Esophagus muscularis mucosa (tissue), 4 donors: ENCODE results near the gene STK10. TPM values are rescaled to one million over a fixed set of nuclear protein-coding genes. Genes with fewer than 3 reads are reported as not detected.
"Not testable (repeated sequence)": the region's sequence is repeated elsewhere in the genome, so short reads cannot be mapped to it uniquely, and the experiment has no call there.

Source experiments
- DNase-seq: peaks from one replicate; pipeline ENCODE4 v3.0.0-alpha.2; 2017; ENCODE audit errors: extremely low spot score
- H3K27ac ChIP-seq, 4 donors: fragments of 200-600 bp; sonication (generic); replicated peaks in 1 of 4; 1 replicate in 3 of 4; 2 replicates in 1 of 4; pipeline ENCODE4 v1.5.1; 2016 to 2019; ENCODE audit warnings: mild to moderate bottlenecking in 1 of 4
- H3K27me3 ChIP-seq, 4 donors: fragments of 200-600 bp; sonication (generic); one replicate each; pipeline versions ENCODE4 v1.5.1 to v1.6.0; 2016 to 2019
- H3K36me3 ChIP-seq, 4 donors: fragments of 200-600 bp; sonication (generic); one replicate each; pipeline ENCODE4 v1.5.1; 2016 to 2019
- H3K4me1 ChIP-seq, 4 donors: fragments of 200-600 bp; sonication (generic); one replicate each; pipeline ENCODE4 v1.5.1; 2016 to 2019
- H3K4me3 ChIP-seq, 4 donors: fragments of 200-600 bp; sonication (generic); 1 replicate in 2 of 4; 2 replicates in 2 of 4; pipeline ENCODE4 v1.5.1; 2016 to 2019; ENCODE audit warnings: mild to moderate bottlenecking in 4 of 4, moderate library complexity in 1 of 4
- H3K9me3 ChIP-seq, 4 donors: fragments of 200-600 bp; sonication (generic); 1 replicate in 3 of 4; 2 replicates in 1 of 4; pipeline ENCODE4 v1.5.1; 2016 to 2019
- EP300 ChIP-seq: sonication (generic); formaldehyde crosslinking; IDR thresholded peaks from one replicate; pipeline ENCODE4 v1.6.1; 2017; ENCODE audit warnings: antibody characterized with exemption
- POLR2A ChIP-seq: fragments of 450-650 bp; IDR thresholded peaks from one replicate; pipeline ENCODE4 v1.6.1; 2017; ENCODE audit warnings: antibody characterized with exemption, moderate library complexity, mild to moderate bottlenecking, low read depth
- POLR2AphosphoS5 ChIP-seq, 2 donors: sonication (generic); formaldehyde crosslinking; IDR thresholded peaks; one replicate each; pipeline ENCODE4 v1.6.1; 2017; ENCODE audit warnings: antibody characterized with exemption in 2 of 2
- WGBS: methylation state at CpG from one replicate; pipeline ENCODE4 v1.1.5; 2018; 5-methylcytosine and 5-hydroxymethylcytosine counted together
- intact Hi-C: fragments of 100-400 bp; cut with DNase I; formaldehyde crosslinking; loops from one replicate; pipeline ENCODE4 v1.15.1; 2023
- total RNA-seq, 4 donors: library from RNA; depleted of rRNA; stranded (reverse); fragments of >200 nt; gene quantifications; one replicate each; pipeline versions ENCODE4 v1.1.0 to v1.2.1, GENCODE V29; 2016
- TF ChIP-seq, protein P1 (sequence below), 3 experiments: fragments of 200-600 bp in 2 of 3; fragments of 450-650 bp in 1 of 3; sonication (generic) in 2 of 3; IDR thresholded peaks; one replicate each; pipeline ENCODE4 v1.5.1; 2017 to 2019; ENCODE audit warnings: antibody characterized with exemption in 3 of 3, mild to moderate bottlenecking in 2 of 3, moderate library complexity in 1 of 3

STK10 gene
- total RNA-seq, 4 donors from 2014 or later: 18.8 to 21.8 (median 19.4) TPM

GRCh38 chr5:172151661-172152210 lies 36.3 kb downstream of the STK10 start:
- Histone ChIP-seq H3K36me3 (peaks cover 0 to 43% (median 33%) of the 10 kb centered on the region in 4 donors), H3K4me1 (peaks cover 0 to 21% (median 10%) of the 10 kb centered on the region in 4 donors), H3K27ac (no peak overlapping the region), H3K27me3 (no peaks in the 10 kb centered on the region), H3K4me3 (no peak overlapping the region), H3K9me3 (no peaks in the 10 kb centered on the region)
- no peak for DNase-seq
- TF ChIP-seq POLR2A (no peak), EP300 (no peak), POLR2AphosphoS5 (IDR thresholded peaks at IDR 0.05) (no peak)
- TF ChIP-seq, protein P1, sequence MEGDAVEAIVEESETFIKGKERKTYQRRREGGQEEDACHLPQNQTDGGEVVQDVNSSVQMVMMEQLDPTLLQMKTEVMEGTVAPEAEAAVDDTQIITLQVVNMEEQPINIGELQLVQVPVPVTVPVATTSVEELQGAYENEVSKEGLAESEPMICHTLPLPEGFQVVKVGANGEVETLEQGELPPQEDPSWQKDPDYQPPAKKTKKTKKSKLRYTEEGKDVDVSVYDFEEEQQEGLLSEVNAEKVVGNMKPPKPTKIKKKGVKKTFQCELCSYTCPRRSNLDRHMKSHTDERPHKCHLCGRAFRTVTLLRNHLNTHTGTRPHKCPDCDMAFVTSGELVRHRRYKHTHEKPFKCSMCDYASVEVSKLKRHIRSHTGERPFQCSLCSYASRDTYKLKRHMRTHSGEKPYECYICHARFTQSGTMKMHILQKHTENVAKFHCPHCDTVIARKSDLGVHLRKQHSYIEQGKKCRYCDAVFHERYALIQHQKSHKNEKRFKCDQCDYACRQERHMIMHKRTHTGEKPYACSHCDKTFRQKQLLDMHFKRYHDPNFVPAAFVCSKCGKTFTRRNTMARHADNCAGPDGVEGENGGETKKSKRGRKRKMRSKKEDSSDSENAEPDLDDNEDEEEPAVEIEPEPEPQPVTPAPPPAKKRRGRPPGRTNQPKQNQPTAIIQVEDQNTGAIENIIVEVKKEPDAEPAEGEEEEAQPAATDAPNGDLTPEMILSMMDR (IDR thresholded peaks at IDR 0.05): no peak
- 91% methylated on average over 10 of the region's 10 CpGs for WGBS
- intact Hi-C loops: no loop called here

DNA sequence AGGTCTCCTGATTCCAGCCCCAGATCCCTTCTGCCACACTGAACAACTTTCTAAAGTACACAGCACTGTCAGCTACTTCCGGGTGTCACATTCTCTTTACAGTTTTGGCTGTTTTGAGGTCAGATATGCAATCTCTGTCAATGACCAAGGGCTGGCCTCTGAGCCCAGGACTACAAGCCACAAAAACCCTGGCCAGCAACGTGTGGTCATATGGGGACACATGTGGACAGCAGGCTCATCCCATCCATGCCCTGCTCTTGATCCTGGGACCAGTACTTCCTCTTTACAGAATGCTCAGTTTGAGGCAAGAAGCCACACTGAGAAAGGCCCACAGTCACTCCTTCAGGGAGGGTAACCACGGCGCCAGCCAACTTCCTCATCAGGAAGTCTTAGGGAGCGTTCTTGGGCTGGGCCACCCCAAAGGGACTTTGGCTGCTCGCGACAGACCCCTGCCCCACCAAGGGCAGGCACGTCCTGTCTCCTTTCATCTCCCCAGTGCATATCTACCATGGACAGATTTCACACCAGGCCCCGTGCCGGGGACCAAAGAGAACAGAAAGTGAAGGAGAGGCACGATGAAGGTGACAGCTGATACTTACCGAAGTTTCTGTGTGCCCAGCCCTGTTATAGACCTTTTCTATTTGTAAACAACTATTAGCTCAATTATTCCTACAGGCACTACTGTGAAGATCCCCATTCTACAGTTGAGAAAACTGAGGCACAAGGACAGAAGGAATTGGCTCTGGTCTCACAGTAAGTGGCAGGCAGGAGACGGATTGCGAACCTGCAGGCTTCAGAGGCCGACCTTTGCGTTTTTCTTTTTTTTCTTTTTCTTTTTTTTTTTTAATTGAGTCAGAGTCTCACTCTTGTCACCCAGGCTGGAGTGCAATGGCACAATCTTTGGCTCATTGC lies 37.3 kb downstream of the STK10 start:
- Histone ChIP-seq H3K9me3 (no peaks in the 10 kb centered on the region), H3K27ac (peak overlapping the region in 1 of 4 donors; percentile 39), H3K27me3 (no peaks in the 10 kb centered on the region), H3K4me1 (peaks cover 0 to 28% (median 13%) of the 10 kb centered on the region in 4 donors), H3K4me3 (no peak overlapping the region), H3K36me3 (peaks cover 0 to 35% (median 25%) of the 10 kb centered on the region in 4 donors)
- TF ChIP-seq POLR2AphosphoS5 (IDR thresholded peaks at IDR 0.05) (peak in 1 of 2 donors; percentile 22), EP300 (no peak), POLR2A (no peak)
- TF ChIP-seq, protein P1 (IDR thresholded peaks at IDR 0.05): no peak
- WGBS: 68% methylated on average over 16 of the region's 16 CpGs
- intact Hi-C loops: no loop called here
- no peak for DNase-seq

GRCh38 chr5:172149481-172149880 lies 38.5 kb downstream of the STK10 start:
- H3K27me3 ChIP-seq, H3K4me3 ChIP-seq, H3K27ac ChIP-seq, H3K9me3 ChIP-seq, intact Hi-C loops, DNase-seq: not testable (repeated sequence)
- peaks cover 10 to 32% (median 22%) of the 10 kb centered on the region in 4 donors for H3K4me1 ChIP-seq
- H3K36me3 ChIP-seq: peaks cover 0 to 25% (median 16%) of the 10 kb centered on the region in 4 donors
- 94% methylated on average over 11 of the region's 11 CpGs for WGBS

- TF ChIP-seq, protein P1 (IDR thresholded peaks at IDR 0.05): no peak
- TF ChIP-seq POLR2A (no peak), EP300 (no peak), POLR2AphosphoS5 (IDR thresholded peaks at IDR 0.05) (no peak)
- Histone ChIP-seq H3K4me3 (no peak overlapping the region), H3K27ac (no peak overlapping the region), H3K9me3 (no peaks in the 10 kb centered on the region), H3K4me1 (peaks cover 14 to 36% (median 26%) of the 10 kb centered on the region in 4 donors), H3K27me3 (no peaks in the 10 kb centered on the region), H3K36me3 (peaks cover 0 to 21% (median 12%) of the 10 kb centered on the region in 4 donors)
- intact Hi-C loops: no loop called here
- 87% methylated on average over 3 of the region's 3 CpGs for WGBS
- DNase-seq: no peak
These were observed 39.0 kb downstream of the STK10 start for GRCh38 chr5:172149073-172149472.

- Histone ChIP-seq H3K9me3 (no peaks in the 10 kb centered on the region), H3K4me3 (no peak overlapping the region), H3K36me3 (peaks cover 0 to 15% (median 12%) of the 10 kb centered on the region in 4 donors), H3K27me3 (no peaks in the 10 kb centered on the region), H3K4me1 (peaks cover 17 to 43% (median 32%) of the 10 kb centered on the region in 4 donors), H3K27ac (no peak overlapping the region)
- TF ChIP-seq POLR2A (no peak), EP300 (no peak), POLR2AphosphoS5 (IDR thresholded peaks at IDR 0.05) (no peak)
- TF ChIP-seq, protein P1 (IDR thresholded peaks at IDR 0.05): no peak
- no peak for DNase-seq
- 89% methylated on average over 8 of the region's 9 CpGs for WGBS
- intact Hi-C loops: no loop called here
These were observed 39.6 kb downstream of the STK10 start for GRCh38 chr5:172148381-172148780.
